ENCODE results near the gene KYAT1. TPM values are rescaled to one million over a fixed set of nuclear protein-coding genes. Genes with fewer than 3 reads are reported as not detected.

The KYAT1 gene
- total and polyA plus RNA-seq, 2 of the 8 experiments (the other 6 are each of a cell fraction or from before 2014, with no cell fraction given) = 30.4 to 42.2 TPM

DNA sequence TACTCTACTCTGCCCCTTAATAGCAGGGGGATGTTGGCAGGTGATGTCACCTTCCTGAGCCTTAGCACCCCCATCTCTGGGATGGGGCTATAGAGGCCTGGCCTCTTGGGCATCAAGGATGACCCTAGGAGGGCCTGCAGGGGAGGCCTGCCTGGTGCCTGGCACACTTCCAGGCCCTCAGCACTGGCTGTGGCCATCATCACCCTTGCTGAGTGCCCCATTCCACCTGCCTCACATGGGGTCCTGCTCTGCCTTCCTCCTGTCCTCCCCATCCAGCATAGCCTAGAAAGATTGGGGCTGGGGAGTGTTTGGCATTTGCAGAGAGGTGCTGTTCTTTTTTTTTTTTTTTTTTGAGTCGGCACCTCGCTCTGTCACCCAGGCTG lies 21.3 kb upstream of the KYAT1 start:
- H3K23ac ChIP-seq (ENCODE audit: insufficient read length) = no peak overlapping the region
- peaks cover 13% of the 10 kb centered on the region for H3K79me1 ChIP-seq (ENCODE audit: low read depth, low read length)
- WGBS, 2 experiments (ENCODE audit: extremely low coverage in 1 of 2, insufficient coverage in 1 of 2, insufficient read length in 1 of 2, insufficient replicate concordance in 2 of 2, low coverage in 1 of 2, low lambda C conversion rate in 2 of 2, missing lambda C conversion rate in 1 of 2) = no CpG with 5 or more reads among the region's 2 CpGs
- H4K91ac ChIP-seq (replicated peaks; ENCODE audit: insufficient read length, low read length) = no peak overlapping the region
- H3K56ac ChIP-seq (replicated peaks; ENCODE audit: insufficient read length, low read depth, low read length) = no peak overlapping the region
- POLR2A ChIA-PET (ENCODE audit: partially characterized antibody) = interaction anchor here (0.7 to 1.5 kb wide), 5 partner anchors 9 to 84 kb away, joined by 3 to 4 read pairs (median 3); no protein-coding TSS in a partner anchor
- H2AFZ ChIP-seq (ENCODE audit: low read length) = no peak overlapping the region
- no peaks in the 10 kb centered on the region for H3K27me3 ChIP-seq (replicated peaks in 1 of 4; ENCODE audit: control insufficient read depth in 3 of 4, extremely low read depth in 1 of 4, insufficient read depth in 3 of 4, low read length in 3 of 4)
- no peak overlapping the region for H4K5ac ChIP-seq (ENCODE audit: insufficient read length, low read depth, low read length)
- no peak overlapping the region for H3K4me3 ChIP-seq (ENCODE audit: extremely low read depth in 1 of 4, insufficient read depth in 2 of 4, low read depth in 3 of 4, low read length in 4 of 4)
- peaks cover 3 to 55% of the 10 kb centered on the region in 2 experiments; a peak in 3 of 4 replicates for H3K79me2 ChIP-seq (ENCODE audit: control insufficient read depth in 1 of 2, insufficient read depth in 2 of 2, low read length in 2 of 2)
- H3K14ac ChIP-seq (ENCODE audit: insufficient read length) = no peak overlapping the region
- no peak for FAIRE-seq
- no peak overlapping the region for H2BK5ac ChIP-seq (ENCODE audit: low read depth, low read length)
- H3K27ac ChIP-seq (ENCODE audit: low read depth, low read length) = no peak overlapping the region
- H2BK15ac ChIP-seq (ENCODE audit: low read length) = no peak overlapping the region
- H2BK20ac ChIP-seq (ENCODE audit: low read length) = no peak overlapping the region
- peaks cover 0 to 4% (median 0%) of the 10 kb centered on the region in 4 experiments; a peak in 1 of 7 replicates for H3K4me1 ChIP-seq (replicated peaks in 1 of 4; ENCODE audit: control insufficient read depth in 3 of 4, insufficient read depth in 4 of 4, low read length in 3 of 4)
- DNase-seq (ENCODE audit: low read depth in 1 of 2, low spot score in 2 of 2) = no peak
- H3K23me2 ChIP-seq (ENCODE audit: low read depth, low read length) = no peaks in the 10 kb centered on the region
- peak overlapping the region; percentile 28 for H4K8ac ChIP-seq (ENCODE audit: extremely low read depth, insufficient read depth, low read length)
- H2BK12ac ChIP-seq (ENCODE audit: low read depth, low read length) = 0 out of 2 replicates have a peak overlapping the region, but pooled peaks have one; percentile 17
- CTCF ChIA-PET (ENCODE audit: partially characterized antibody) = interaction anchor here (1.0 kb wide), 1 partner anchor 33 kb away, joined by 3 read pairs; no protein-coding TSS in a partner anchor
- H3K9ac ChIP-seq (replicated peaks in 1 of 4; ENCODE audit: extremely low read depth in 1 of 4, low read depth in 3 of 4, low read length in 3 of 4) = no peak overlapping the region
- H4K20me1 ChIP-seq (replicated peaks in 1 of 2; ENCODE audit: control insufficient read depth in 1 of 2, insufficient read depth in 2 of 2, low read length in 2 of 2) = peaks cover 7 to 17% of the 10 kb centered on the region in 2 experiments
- no peak overlapping the region for H3K18ac ChIP-seq (ENCODE audit: extremely low read depth, low read length)
- H3K4me2 ChIP-seq (ENCODE audit: insufficient read depth in 1 of 2, low read depth in 2 of 2, low read length in 2 of 2) = no peak overlapping the region
- no peaks in the 10 kb centered on the region for H3K9me3 ChIP-seq (ENCODE audit: insufficient read depth in 2 of 2, low read depth in 1 of 2, low read length in 1 of 2)
- no peak overlapping the region for H2BK120ac ChIP-seq (replicated peaks; ENCODE audit: low read depth, low read length)
- peaks cover 9 to 16% (median 11%) of the 10 kb centered on the region in 4 experiments; a peak in 6 of 8 replicates for H3K36me3 ChIP-seq (ENCODE audit: control insufficient read depth in 2 of 4, insufficient read depth in 4 of 4, low read length in 3 of 4)
- no peak overlapping the region for H2AK5ac ChIP-seq (ENCODE audit: low read depth, low read length)
- H3K4ac ChIP-seq (replicated peaks; ENCODE audit: insufficient read length, low read depth, low read length) = no peak overlapping the region
- TF ChIP-seq CBX8 (IDR thresholded peaks at IDR 0.05; ENCODE audit: borderline replicate concordance, low read depth, low read length) = no peak
- TF ChIP-seq, protein P1, sequence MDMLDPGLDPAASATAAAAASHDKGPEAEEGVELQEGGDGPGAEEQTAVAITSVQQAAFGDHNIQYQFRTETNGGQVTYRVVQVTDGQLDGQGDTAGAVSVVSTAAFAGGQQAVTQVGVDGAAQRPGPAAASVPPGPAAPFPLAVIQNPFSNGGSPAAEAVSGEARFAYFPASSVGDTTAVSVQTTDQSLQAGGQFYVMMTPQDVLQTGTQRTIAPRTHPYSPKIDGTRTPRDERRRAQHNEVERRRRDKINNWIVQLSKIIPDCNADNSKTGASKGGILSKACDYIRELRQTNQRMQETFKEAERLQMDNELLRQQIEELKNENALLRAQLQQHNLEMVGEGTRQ (IDR thresholded peaks at IDR 0.05; ENCODE audit: low read length) = no peak
- no peak for TF ChIP-seq KDM5A (IDR thresholded peaks at IDR 0.05; ENCODE audit: low read length)
- TF ChIP-seq CHD2 (IDR thresholded peaks at IDR 0.05; ENCODE audit: low read length) = no peak

All from H1 (cell line).